Peyer's patch (tissue), 4 donors: Measurements from ENCODE around the gene AUTS2. TPM values are rescaled to one million over a fixed set of nuclear protein-coding genes. Genes with fewer than 3 reads are reported as not detected.

Experiments
- DNase-seq, 3 donors: peaks; one replicate each; pipeline ENCODE4 v3.0.0-alpha.2; 2017 to 2019
- H3K27ac ChIP-seq, 4 donors: fragments of 200-600 bp; sonication (generic); one replicate each; pipeline ENCODE4 v1.5.1; 2016 to 2019
- H3K27me3 ChIP-seq, 2 donors: fragments of 200-600 bp; sonication (generic); one replicate each; pipeline ENCODE4 v1.5.1; 2019
- H3K36me3 ChIP-seq, 3 donors: fragments of 200-600 bp; sonication (generic); one replicate each; pipeline ENCODE4 v1.5.1; 2016 to 2019
- H3K4me1 ChIP-seq, 4 donors: fragments of 200-600 bp; sonication (generic); one replicate each; pipeline ENCODE4 v1.5.1; 2016 to 2019
- H3K4me3 ChIP-seq, 4 donors: fragments of 200-600 bp; sonication (generic); 1 replicate in 3 of 4; 2 replicates in 1 of 4; pipeline ENCODE4 v1.5.1; 2016 to 2019; ENCODE audit warnings: mild to moderate bottlenecking in 1 of 4
- H3K9me3 ChIP-seq, 4 donors: fragments of 200-600 bp; sonication (generic); one replicate each; pipeline ENCODE4 v1.5.1; 2016 to 2019; ENCODE audit warnings: mild to moderate bottlenecking in 1 of 4
- POLR2A ChIP-seq, 2 donors: fragments of 450-650 bp; IDR thresholded peaks; one replicate each; pipeline ENCODE4 v1.5.1; 2017; ENCODE audit warnings: antibody characterized with exemption in 2 of 2, mild to moderate bottlenecking in 2 of 2, moderate library complexity in 2 of 2
- total RNA-seq, 4 donors: library from RNA; depleted of rRNA; stranded (reverse); fragments of >200 nt; gene quantifications; one replicate each; pipeline ENCODE4 v1.1.0, GENCODE V29; 2016
- TF ChIP-seq, protein P1 (sequence below), 6 experiments: fragments of 450-650 bp in 4 of 6; fragments of 200-600 bp in 2 of 6; sonication (generic) in 1 of 6; IDR thresholded peaks; one replicate each; pipeline ENCODE4 v1.5.1; 2017 to 2019; ENCODE audit warnings: antibody characterized with exemption in 6 of 6, mild to moderate bottlenecking in 3 of 6, moderate library complexity in 1 of 6

Gene AUTS2
- total RNA-seq, 4 donors from 2014 or later = 55.9 to 90.0 (median 72.6) TPM

GRCh38 chr7:70694434-70694970, 1096.2 kb downstream of the AUTS2 start:
- Histone ChIP-seq H3K36me3 (peaks cover 0 to 7% (median 0%) of the 10 kb centered on the region in 3 donors), H3K27me3 (no peaks in the 10 kb centered on the region), H3K4me3 (peak overlapping the region; percentile 53 to 79 (median 76)), H3K4me1 (peaks cover 0 to 15% (median 4%) of the 10 kb centered on the region in 4 donors), H3K9me3 (no peaks in the 10 kb centered on the region), H3K27ac (peak overlapping the region; percentile 60 to 99 (median 88))
- TF ChIP-seq, protein P1, sequence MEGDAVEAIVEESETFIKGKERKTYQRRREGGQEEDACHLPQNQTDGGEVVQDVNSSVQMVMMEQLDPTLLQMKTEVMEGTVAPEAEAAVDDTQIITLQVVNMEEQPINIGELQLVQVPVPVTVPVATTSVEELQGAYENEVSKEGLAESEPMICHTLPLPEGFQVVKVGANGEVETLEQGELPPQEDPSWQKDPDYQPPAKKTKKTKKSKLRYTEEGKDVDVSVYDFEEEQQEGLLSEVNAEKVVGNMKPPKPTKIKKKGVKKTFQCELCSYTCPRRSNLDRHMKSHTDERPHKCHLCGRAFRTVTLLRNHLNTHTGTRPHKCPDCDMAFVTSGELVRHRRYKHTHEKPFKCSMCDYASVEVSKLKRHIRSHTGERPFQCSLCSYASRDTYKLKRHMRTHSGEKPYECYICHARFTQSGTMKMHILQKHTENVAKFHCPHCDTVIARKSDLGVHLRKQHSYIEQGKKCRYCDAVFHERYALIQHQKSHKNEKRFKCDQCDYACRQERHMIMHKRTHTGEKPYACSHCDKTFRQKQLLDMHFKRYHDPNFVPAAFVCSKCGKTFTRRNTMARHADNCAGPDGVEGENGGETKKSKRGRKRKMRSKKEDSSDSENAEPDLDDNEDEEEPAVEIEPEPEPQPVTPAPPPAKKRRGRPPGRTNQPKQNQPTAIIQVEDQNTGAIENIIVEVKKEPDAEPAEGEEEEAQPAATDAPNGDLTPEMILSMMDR (IDR thresholded peaks at IDR 0.05) = no peak
- DNase-seq = peak in 2 of 3 donors; percentile 58 to 76

DNA sequence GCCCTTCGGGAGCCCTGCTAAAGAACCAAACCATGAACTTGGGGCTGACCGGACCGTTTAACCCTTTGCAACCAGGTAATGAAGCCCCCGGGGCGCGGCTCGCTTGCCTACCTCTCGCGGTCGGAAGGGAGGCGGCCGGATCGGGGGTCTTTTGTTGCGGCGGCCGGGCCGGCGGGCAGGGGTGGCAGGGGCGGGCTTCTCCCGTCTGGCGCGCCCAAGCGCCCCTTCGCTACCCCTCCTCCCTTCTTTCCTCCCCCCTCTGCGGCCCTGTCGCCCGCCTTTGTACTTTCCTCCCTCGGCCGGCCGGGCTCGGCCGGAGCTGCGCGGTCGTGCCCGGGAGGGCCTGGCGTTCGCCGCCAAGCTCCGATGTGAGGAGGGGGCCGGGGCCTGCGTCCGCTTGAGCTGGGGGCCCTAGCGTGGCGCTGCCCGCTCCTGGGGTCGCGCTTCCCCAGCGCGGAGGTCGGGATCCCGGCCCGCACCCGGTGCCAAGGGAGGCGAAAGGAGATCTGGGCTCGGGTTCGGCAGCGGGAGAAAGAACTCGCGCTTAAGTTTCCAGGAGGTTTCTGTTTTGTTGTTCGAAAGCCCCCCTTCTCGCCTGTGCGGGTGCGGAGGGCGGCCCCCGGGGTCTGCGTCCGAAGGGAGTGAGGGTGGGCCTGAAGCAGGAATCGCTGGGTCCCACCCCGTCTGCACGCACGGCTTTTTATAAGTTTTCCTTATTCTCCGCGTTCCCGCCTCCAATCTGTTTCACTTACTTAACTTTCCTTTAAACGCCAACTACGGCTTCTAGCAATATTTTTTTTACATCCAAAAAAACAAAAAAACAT, 1096.9 kb downstream of the AUTS2 start:
- H3K36me3 ChIP-seq = peaks cover 0 to 11% (median 0%) of the 10 kb centered on the region in 3 donors
- H3K27ac ChIP-seq = peak overlapping the region; percentile 60 to 99 (median 88)
- no peaks in the 10 kb centered on the region for H3K9me3 ChIP-seq
- H3K4me1 ChIP-seq = peaks cover 0 to 15% (median 4%) of the 10 kb centered on the region in 4 donors
- peak overlapping the region; percentile 53 to 79 (median 76) for H3K4me3 ChIP-seq
- no peaks in the 10 kb centered on the region for H3K27me3 ChIP-seq
- DNase-seq = peak in 1 of 3 donors; percentile 72
- no peak for TF ChIP-seq POLR2A (IDR thresholded peaks at IDR 0.05)
- TF ChIP-seq, protein P1 (IDR thresholded peaks at IDR 0.05) = no peak

DNA sequence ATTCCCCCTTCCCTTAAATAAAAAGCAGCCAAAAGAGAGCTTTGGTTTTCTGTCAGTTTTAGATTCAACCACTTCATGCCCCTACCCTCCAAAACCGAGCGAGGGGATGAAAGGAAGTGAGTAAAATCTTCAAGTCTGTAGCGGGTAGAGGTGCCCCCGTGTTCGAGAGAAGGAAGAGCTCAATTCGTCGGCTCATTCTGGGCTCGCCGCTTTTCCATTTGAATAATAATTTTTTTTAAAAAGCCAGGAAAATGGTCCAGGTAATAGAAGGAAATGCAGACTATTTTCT, 1097.5 kb downstream of the AUTS2 start:
- Histone ChIP-seq H3K27ac (peak overlapping the region; percentile 17 to 92 (median 72)), H3K4me3 (peak overlapping the region; percentile 53 to 79 (median 76)), H3K27me3 (no peaks in the 10 kb centered on the region), H3K4me1 (peaks cover 0 to 15% (median 4%) of the 10 kb centered on the region in 4 donors), H3K9me3 (no peaks in the 10 kb centered on the region), H3K36me3 (peaks cover 0 to 11% (median 0%) of the 10 kb centered on the region in 3 donors)
- no peak for DNase-seq
- TF ChIP-seq, protein P1 (IDR thresholded peaks at IDR 0.05) = no peak
- no peak for TF ChIP-seq POLR2A (IDR thresholded peaks at IDR 0.05)

DNA sequence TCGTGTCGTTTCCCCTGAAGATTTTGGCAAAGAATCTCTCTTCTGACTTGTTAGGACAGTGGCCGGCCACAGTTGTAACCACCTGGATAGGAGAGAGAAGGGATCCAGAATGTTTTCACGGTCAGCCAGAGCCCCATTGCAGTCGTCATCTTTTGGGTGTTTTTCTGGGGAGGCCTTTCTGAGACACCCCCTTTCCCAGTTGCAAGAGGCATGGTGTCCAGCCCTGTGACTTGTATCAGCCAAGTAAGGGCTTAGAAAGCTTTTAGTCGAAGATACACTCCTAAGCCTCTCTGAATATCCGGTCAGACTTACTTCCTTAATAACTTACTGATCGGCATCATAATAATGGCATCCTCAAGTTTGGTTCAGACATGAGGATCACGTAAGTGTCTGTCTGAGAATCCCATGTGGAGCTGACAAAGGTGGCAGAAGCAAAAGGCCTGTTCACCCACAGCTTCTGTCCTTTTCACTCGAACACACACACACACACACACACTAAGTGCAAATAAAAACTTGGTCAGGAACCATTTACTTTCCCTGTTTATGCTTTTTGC, 1098.0 kb downstream of the AUTS2 start:
- Histone ChIP-seq H3K9me3 (no peaks in the 10 kb centered on the region), H3K27ac (peak overlapping the region in 3 of 4 donors; percentile 17 to 92 (median 85)), H3K4me3 (peak overlapping the region in 3 of 4 donors; percentile 74 to 79 (median 77)), H3K36me3 (peaks cover 0 to 11% (median 0%) of the 10 kb centered on the region in 3 donors), H3K4me1 (peaks cover 0 to 15% (median 4%) of the 10 kb centered on the region in 4 donors), H3K27me3 (no peaks in the 10 kb centered on the region)
- DNase-seq = no peak
- no peak for TF ChIP-seq POLR2A (IDR thresholded peaks at IDR 0.05)
- TF ChIP-seq, protein P1 (IDR thresholded peaks at IDR 0.05) = no peak

DNA sequence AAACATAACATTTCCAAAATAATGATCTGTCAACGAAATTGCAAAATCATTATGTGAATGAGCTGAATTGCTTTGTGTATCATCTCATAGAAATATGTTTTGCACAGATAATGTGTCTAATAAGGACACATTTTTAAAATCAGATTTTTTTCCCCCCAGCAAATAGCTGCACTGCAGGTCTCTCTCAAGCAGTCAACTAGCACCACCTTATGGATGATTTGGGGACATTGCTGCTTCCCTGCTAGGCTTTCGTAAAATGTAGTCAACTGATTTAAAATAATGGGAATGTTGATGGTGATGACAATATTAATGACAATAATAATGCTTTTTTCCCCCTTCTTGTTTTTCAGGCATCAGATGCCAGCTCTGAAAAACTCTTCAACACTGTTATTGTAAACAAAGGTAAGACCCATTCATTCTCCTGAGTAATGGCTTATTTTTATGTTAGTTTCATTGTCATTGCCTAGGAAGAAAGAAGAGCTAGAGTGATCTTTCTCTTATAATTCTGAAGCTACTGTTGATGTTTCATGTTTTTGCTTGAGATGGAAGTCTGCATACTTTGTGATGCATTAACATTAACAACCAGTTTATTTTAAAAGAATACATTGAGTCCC, 1100.1 kb downstream of the AUTS2 start:
- no peak overlapping the region for H3K4me3 ChIP-seq
- TF ChIP-seq, protein P1 (IDR thresholded peaks at IDR 0.05) = peak; percentile 7 to 94 (median 70)
- TF ChIP-seq POLR2A (IDR thresholded peaks at IDR 0.05) = no peak
- DNase-seq = peak in 1 of 3 donors; percentile 73

More for the DNA sequence above, 1100.1 kb downstream of the AUTS2 start:
- Histone ChIP-seq H3K27me3 (no peaks in the 10 kb centered on the region), H3K4me1 (peaks cover 0 to 15% (median 4%) of the 10 kb centered on the region in 4 donors), H3K27ac (no peak overlapping the region), H3K36me3 (peaks cover 0 to 11% (median 0%) of the 10 kb centered on the region in 3 donors), H3K9me3 (no peaks in the 10 kb centered on the region)
